Glutamatergic neuron (in vitro differentiated cells): ENCODE results near the gene RNF121. TPM values are rescaled to one million over a fixed set of nuclear protein-coding genes. Genes with fewer than 3 reads are reported as not detected.
"Not testable (repeated sequence)": the region's sequence is repeated elsewhere in the genome, so short reads cannot be mapped to it uniquely, and the experiment has no call there.

ENCODE experiments used
- DNase-seq: peaks from one replicate; pipeline ENCODE4 v3.0.0; 2022
- H3K27ac Mint-ChIP-seq: one replicate; pipeline ENCODE4 v1.8.0; 2020; ENCODE audit warnings: mild to moderate bottlenecking, mixed read lengths, inconsistent platforms; ENCODE audit not compliant: unreplicated experiment
- H3K27me3 Mint-ChIP-seq: one replicate; pipeline ENCODE4 v1.8.0; 2020; ENCODE audit warnings: mild to moderate bottlenecking, moderate library complexity, mixed read lengths, inconsistent platforms; ENCODE audit not compliant: unreplicated experiment
- H3K36me3 Mint-ChIP-seq: one replicate; pipeline ENCODE4 v1.8.0; 2020; ENCODE audit warnings: mild to moderate bottlenecking, mixed read lengths, inconsistent platforms; ENCODE audit not compliant: unreplicated experiment
- H3K4me1 Mint-ChIP-seq: one replicate; pipeline ENCODE4 v1.8.0; 2020; ENCODE audit warnings: mild to moderate bottlenecking, low read depth, mixed read lengths, inconsistent platforms; ENCODE audit not compliant: unreplicated experiment
- H3K4me3 Mint-ChIP-seq: one replicate; pipeline ENCODE4 v1.8.0; 2020; ENCODE audit warnings: mild to moderate bottlenecking, mixed read lengths, inconsistent platforms; ENCODE audit not compliant: unreplicated experiment
- H3K9me3 Mint-ChIP-seq: one replicate; pipeline ENCODE4 v1.8.0; 2020; ENCODE audit warnings: mild to moderate bottlenecking, moderate library complexity, mixed read lengths, inconsistent platforms; ENCODE audit not compliant: unreplicated experiment
- long read RNA-seq: library from polyadenylated mRNA; unstranded; transcript quantifications from one replicate; pipeline ENCODE4 v2.0.0, GENCODE V29; 2020; ENCODE audit not compliant: unreplicated experiment
- total RNA-seq: library from RNA; stranded (reverse); fragmentation: NEBNext Ultra II Directional; extraction: Animal tissue kit (Norgen Biotek cat#: 25700); gene quantifications from one replicate; pipeline ENCODE4 v1.2.1, GENCODE V29; 2021; ENCODE audit not compliant: unreplicated experiment
- TF ChIP-seq, protein P1 (sequence below): fragments of 200-600 bp; sonication (generic); IDR thresholded peaks from one replicate; pipeline ENCODE4 v1.5.0; 2021; ENCODE audit not compliant: partially characterized antibody, unreplicated experiment

RNF121 gene
- total RNA-seq = 40.4 TPM
- long read RNA-seq, partial matches to known transcripts = 0 of 1 reads
- long read RNA-seq, other reads (novel, unspliced or antisense) = 0 of 1 reads

DNA sequence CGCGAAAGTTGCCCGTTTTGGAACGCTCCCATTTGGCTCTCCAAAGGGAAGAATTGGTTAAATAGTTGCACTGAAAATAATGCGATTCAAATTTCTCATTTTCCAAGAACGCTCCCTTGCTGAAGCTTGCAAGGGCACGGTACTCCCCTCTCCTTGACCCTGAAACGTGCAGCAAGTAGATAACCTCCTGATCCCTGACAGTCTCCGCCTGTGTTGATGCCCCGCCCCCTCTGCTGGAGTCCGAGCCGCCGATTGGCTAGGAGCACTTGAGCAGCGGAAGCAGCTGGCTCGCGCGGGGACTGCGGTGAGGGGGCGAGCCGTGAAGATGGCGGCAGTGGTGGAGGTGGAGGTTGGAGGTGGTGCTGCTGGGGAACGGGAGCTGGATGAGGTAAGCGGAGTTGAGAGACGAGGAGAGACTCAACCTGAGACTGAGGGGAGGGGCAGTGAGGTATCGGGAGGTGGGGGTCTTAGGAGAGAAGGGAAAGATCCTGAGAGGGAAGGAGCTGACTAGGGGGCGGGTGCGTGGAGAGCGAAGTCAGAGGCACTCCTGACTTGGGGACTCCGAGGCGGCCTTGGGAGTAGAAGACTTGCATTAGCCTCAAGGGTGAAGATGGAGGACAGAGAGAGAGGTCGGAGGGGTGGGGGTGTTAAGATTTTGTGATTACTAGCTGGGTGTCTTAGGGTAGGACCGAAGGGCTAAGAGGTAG lies at the start of gene RNF121:
Gene RNF121 (plus strand): TSS at position 310 of the 707 bp plus-strand sequence. CDS start 16 bp downstream, at position 326.
- Mint-ChIP-seq H3K36me3 (no peaks in the 10 kb centered on the region), H3K27me3 (peaks cover 8% of the 10 kb centered on the region), H3K27ac (peak within 1 kb of the TSS; percentile 93), H3K4me1 (peaks cover 16% of the 10 kb centered on the region), H3K9me3 (peaks cover 7% of the 10 kb centered on the region), H3K4me3 (peak within 1 kb of the TSS; percentile 99)
- peak; percentile 99 for DNase-seq
- TF ChIP-seq, protein P1, sequence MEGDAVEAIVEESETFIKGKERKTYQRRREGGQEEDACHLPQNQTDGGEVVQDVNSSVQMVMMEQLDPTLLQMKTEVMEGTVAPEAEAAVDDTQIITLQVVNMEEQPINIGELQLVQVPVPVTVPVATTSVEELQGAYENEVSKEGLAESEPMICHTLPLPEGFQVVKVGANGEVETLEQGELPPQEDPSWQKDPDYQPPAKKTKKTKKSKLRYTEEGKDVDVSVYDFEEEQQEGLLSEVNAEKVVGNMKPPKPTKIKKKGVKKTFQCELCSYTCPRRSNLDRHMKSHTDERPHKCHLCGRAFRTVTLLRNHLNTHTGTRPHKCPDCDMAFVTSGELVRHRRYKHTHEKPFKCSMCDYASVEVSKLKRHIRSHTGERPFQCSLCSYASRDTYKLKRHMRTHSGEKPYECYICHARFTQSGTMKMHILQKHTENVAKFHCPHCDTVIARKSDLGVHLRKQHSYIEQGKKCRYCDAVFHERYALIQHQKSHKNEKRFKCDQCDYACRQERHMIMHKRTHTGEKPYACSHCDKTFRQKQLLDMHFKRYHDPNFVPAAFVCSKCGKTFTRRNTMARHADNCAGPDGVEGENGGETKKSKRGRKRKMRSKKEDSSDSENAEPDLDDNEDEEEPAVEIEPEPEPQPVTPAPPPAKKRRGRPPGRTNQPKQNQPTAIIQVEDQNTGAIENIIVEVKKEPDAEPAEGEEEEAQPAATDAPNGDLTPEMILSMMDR = no peak

DNA sequence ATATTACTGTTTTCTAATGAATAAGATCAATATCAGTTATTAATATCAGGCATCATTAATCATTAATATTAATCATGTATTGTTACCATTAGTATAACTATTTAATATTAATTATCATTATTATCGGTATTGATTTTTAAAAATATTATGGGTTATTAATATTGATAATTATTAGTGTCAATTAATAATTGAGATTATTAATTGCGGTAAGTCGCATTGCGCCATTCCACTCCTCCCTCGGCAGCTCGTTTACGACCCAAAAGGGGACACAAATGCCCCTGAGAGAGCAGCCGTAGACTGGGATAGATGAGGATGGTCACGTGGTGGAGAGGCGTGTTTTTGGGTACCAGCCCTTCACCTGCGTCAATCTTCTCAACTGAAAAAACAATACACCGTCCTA lies 43.0 kb upstream of the RNF121 start:
- not testable (repeated sequence) for H3K27me3 Mint-ChIP-seq, H3K4me1 Mint-ChIP-seq, DNase-seq, H3K9me3 Mint-ChIP-seq, H3K27ac Mint-ChIP-seq, H3K36me3 Mint-ChIP-seq, H3K4me3 Mint-ChIP-seq

DNA sequence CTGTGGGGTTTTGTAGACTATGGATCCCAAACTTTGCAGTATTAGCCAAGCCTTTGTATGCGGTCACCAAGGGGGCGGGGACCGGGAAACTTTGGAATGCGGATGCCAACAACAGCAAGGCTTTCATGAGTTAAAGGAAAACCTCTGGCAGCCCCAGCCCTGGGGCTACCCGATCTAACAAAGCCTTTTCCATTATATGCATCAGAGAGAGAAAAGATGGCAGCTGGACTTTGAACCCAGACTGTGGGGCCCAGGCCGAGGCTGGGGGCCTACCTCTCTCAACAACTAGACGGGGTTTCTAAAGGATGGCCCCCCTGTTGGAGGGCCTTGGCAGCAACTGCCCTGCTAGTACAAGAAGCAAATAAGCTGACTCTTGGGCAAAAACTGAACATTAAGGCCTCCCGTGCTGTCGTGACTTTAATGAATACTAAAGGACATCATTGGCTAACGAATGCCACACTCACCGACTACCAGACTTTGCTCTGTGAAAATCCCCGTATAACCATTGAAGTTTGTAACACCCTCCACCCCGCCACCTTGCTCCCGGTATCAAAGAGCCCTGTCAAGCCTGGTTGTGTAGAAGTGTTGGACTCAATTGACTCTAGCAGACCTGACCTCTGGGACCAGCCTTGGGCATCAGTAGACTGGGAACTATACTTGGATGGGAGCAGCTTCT lies 40.4 kb upstream of the RNF121 start:
- not testable (repeated sequence) for H3K27ac Mint-ChIP-seq, H3K9me3 Mint-ChIP-seq, H3K36me3 Mint-ChIP-seq, DNase-seq, H3K27me3 Mint-ChIP-seq, H3K4me3 Mint-ChIP-seq, H3K4me1 Mint-ChIP-seq

DNA sequence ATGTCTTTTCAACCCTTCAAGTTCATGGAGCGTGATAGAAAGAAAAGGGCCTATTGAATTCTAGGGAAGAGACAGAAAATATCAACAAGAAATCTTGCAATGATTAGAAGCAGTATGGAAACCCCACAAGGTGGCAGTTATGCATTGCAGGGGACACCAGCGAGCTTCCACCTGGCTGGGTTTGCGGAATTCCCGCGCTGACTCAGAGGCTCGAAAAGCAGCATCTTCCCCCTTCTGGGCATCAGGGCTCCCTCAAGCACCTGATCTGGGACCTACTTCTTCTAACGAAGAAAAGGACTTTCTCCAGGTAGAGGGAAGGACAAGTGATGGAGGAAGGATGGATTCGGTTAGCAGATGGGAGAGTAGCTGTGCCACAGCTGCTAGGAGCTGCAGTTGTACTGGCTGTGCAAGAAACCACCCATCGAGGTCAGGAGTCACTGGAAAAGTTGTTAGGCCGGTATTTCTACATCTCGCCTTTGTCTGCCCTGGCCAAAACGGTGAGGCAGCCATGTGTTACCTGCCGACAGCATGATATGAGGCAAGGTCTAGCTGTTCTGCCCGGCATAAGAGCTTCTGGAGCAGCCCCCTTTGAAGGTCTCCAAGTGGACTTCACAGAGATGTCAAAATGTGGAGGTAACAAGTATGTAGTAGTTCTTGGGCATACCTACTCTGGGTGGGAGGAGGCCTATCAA lies 39.5 kb upstream of the RNF121 start:
- H3K27ac Mint-ChIP-seq, H3K36me3 Mint-ChIP-seq, H3K4me3 Mint-ChIP-seq, H3K27me3 Mint-ChIP-seq, DNase-seq, H3K4me1 Mint-ChIP-seq, H3K9me3 Mint-ChIP-seq: not testable (repeated sequence)

GRCh38 chr11:71895961-71896360 lies 32.9 kb upstream of the RNF121 start:
- no peak for DNase-seq
- Mint-ChIP-seq H3K27ac (no peak overlapping the region), H3K4me3 (no peak overlapping the region), H3K27me3 (peaks cover 2% of the 10 kb centered on the region), H3K9me3 (peaks cover 4% of the 10 kb centered on the region), H3K4me1 (no peaks in the 10 kb centered on the region), H3K36me3 (peaks cover 22% of the 10 kb centered on the region)
- TF ChIP-seq, protein P1 = no peak

DNA sequence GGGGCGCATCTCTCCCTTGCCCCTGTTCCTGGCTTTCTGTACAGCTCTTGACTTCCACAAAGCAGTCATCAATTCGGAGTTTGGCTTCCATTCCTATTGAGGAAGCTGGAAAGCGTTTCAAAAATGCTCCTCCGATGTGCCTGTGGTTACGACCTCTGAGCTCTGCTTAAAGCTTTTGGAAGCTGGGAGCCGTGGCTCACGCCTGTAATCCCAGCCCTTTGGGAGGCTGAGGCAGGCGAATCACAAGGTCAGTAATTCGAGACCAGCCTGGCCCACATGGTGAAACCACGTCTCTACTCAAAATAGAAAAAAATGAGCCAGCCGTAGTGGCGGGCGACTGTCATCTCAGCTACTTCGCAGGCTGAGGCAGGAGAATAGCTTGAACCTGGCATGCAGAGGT lies 27.7 kb upstream of the RNF121 start:
- peaks cover 11% of the 10 kb centered on the region for H3K36me3 Mint-ChIP-seq
- H3K4me3 Mint-ChIP-seq, H3K27ac Mint-ChIP-seq, H3K4me1 Mint-ChIP-seq, H3K27me3 Mint-ChIP-seq, H3K9me3 Mint-ChIP-seq, DNase-seq: not testable (repeated sequence)

- Mint-ChIP-seq H3K36me3 (no peaks in the 10 kb centered on the region), H3K27ac (no peak overlapping the region)
- TF ChIP-seq, protein P1 = no peak
These were observed 20.6 kb upstream of the RNF121 start for GRCh38 chr11:71908218-71908617.

DNA sequence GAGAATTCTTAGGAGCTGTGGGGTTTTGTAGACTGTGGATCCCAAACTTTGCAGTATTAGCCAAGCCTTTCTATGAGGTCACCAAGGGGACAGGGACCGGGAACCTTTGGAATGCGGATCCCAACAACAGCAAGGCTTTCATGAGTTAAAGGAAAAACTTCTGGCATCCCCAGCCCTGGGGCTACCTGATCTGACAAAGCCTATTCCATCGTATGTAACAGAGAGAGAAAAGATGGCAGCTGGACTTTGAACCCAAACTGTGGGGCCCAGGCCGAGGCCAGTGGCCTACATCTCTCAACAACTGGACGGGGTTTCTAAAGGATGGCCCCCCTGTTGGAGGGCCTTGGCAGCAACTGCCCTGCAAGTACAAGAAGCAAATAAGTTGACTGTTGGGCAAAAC lies 18.1 kb upstream of the RNF121 start:
- H3K27ac Mint-ChIP-seq, H3K9me3 Mint-ChIP-seq, H3K4me3 Mint-ChIP-seq, H3K4me1 Mint-ChIP-seq, H3K36me3 Mint-ChIP-seq, DNase-seq, H3K27me3 Mint-ChIP-seq: not testable (repeated sequence)

More at GRCh38 chr11:71908218-71908617, 20.6 kb upstream of the RNF121 start:
- no peak overlapping the region for H3K4me3 Mint-ChIP-seq
- H3K27me3 Mint-ChIP-seq = peaks cover 5% of the 10 kb centered on the region
- no peaks in the 10 kb centered on the region for H3K9me3 Mint-ChIP-seq
- no peaks in the 10 kb centered on the region for H3K4me1 Mint-ChIP-seq
- no peak for DNase-seq

DNA sequence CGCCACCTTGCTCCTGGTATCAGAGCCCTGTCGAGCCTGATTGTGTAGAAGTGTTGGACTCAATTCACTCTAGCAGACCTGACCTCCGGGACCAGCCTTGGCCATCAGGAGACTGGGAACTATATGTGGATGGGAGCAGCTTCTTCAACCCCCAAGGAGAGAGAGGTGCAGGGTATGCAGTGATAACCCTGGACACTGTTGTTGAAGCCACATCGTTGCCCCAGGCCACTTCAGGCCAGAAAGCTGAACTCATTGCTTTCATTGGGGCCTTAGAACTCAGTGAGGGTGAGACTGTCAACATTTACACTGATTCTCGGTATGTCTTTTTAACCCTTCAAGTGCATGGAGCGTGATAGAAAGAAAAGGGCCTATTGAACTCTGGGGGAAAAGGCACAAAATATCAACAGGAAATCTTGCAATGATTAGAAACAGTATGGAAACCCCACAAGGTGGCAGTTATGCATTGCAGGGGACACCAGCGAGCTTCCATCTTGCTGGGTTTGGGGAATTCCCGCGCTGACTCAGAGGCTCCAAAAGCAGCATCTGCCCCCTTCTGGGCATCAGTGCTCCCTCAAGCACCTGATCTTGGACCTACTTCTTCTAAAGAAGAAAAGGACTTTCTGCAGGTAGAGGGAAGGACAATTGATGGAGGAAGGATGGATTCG lies 17.4 kb upstream of the RNF121 start:
- H3K27ac Mint-ChIP-seq, DNase-seq, H3K27me3 Mint-ChIP-seq, H3K4me1 Mint-ChIP-seq, H3K36me3 Mint-ChIP-seq, H3K9me3 Mint-ChIP-seq, H3K4me3 Mint-ChIP-seq: not testable (repeated sequence)
